Endothelial cell of umbilical vein (primary cell): Measurements from ENCODE around the gene WNT9B. TPM values are rescaled to one million over a fixed set of nuclear protein-coding genes. Genes with fewer than 3 reads are reported as not detected.

ENCODE experiments used
- BruUV-seq: library from RNA; stranded (reverse); fragments of 400-500 nt; replicated peaks from 2 replicates; lab custom pipeline; 2021; lab: Mats Ljungman, UMichigan
- CTCF ChIA-PET: fragments of 300-600, 350-600 bp; sonication (Branson Sonifier 250); formaldehyde crosslinking; loops from one replicate; lab custom pipeline; 2021; ENCODE audit warnings: antibody characterized with exemption, inconsistent platforms; lab: Charles Lee
- POLR2A ChIA-PET: fragments of 300-600, 350-600 bp; sonication (Branson Sonifier 250); formaldehyde crosslinking; loops from one replicate; lab custom pipeline; 2021; ENCODE audit warnings: antibody characterized with exemption, inconsistent platforms; lab: Charles Lee
- DNase-seq: peaks from one replicate; pipeline ENCODE4 v3.0.0-alpha.2; 2011; ENCODE audit warnings: low read depth, low spot score
- FAIRE-seq: peaks from 2 replicates; lab custom pipeline; 2011; peaks lifted over from hg19 to GRCh38; lab: Jason Lieb, UNC
- H2AFZ ChIP-seq: 2 replicates; pipeline ENCODE4 v1.6.0; 2012; ENCODE audit warnings: low read depth, low read length, control low read depth, inconsistent platforms
- H3K27ac ChIP-seq: 2 replicates; pipeline ENCODE4 v1.5.1; 2011; ENCODE audit warnings: low read depth, mild to moderate bottlenecking, control low read depth, low read length, moderate library complexity; ENCODE audit not compliant: insufficient read depth
- H3K27me3 ChIP-seq, 2 experiments: 2 replicates each; pipeline versions ENCODE4 v1.6.0 to v1.6.1; 2011; ENCODE audit warnings: low read length in 2 of 2, mixed read lengths in 1 of 2; ENCODE audit not compliant: control insufficient read depth in 2 of 2, insufficient read depth in 2 of 2
- H3K36me3 ChIP-seq, 2 experiments: 2 replicates in 1 of 2; 3 replicates in 1 of 2; pipeline ENCODE4 v1.5.1; 2011; ENCODE audit warnings: low read length in 2 of 2, mild to moderate bottlenecking in 1 of 2, moderate library complexity in 1 of 2; ENCODE audit not compliant: control insufficient read depth in 2 of 2, insufficient read depth in 2 of 2; ENCODE audit errors: extremely low read depth in 1 of 2
- H3K4me1 ChIP-seq: 3 replicates; pipeline ENCODE4 v1.5.1; 2011; ENCODE audit warnings: mild to moderate bottlenecking, low read length; ENCODE audit not compliant: control insufficient read depth, insufficient read depth; ENCODE audit errors: extremely low read depth
- H3K4me2 ChIP-seq: 2 replicates; pipeline ENCODE4 v1.6.1; 2011; ENCODE audit warnings: low read length, control low read depth, mixed read lengths; ENCODE audit not compliant: insufficient read depth
- H3K4me3 ChIP-seq, 3 experiments: fragments of 200-600 bp in 1 of 3; sonication (generic), shearing (Covaris generic) in 1 of 3; replicated peaks in 1 of 3; 2 replicates each; pipeline ENCODE4 v1.5.1; 2011 to 2016; ENCODE audit warnings: control low read depth in 3 of 3, low read length in 3 of 3, mild to moderate bottlenecking in 2 of 3, inconsistent platforms in 1 of 3, low read depth in 1 of 3, moderate library complexity in 1 of 3; ENCODE audit not compliant: insufficient read depth in 1 of 3
- H3K79me2 ChIP-seq: 2 replicates; pipeline ENCODE4 v1.6.0; 2012; ENCODE audit warnings: low read length, inconsistent platforms; ENCODE audit not compliant: control insufficient read depth, insufficient read depth
- H3K9ac ChIP-seq: replicated peaks from 2 replicates; pipeline ENCODE3; 2011; ENCODE audit warnings: low read length, control low read depth; ENCODE audit not compliant: insufficient read depth; ENCODE audit errors: extremely low read depth
- H3K9me1 ChIP-seq: replicated peaks from 3 replicates; pipeline ENCODE4 v1.6.0; 2011; ENCODE audit warnings: mild to moderate bottlenecking, low read length; ENCODE audit not compliant: control insufficient read depth, insufficient read depth; ENCODE audit errors: extremely low read depth
- H3K9me3 ChIP-seq: replicated peaks from 2 replicates; pipeline ENCODE4 v1.5.1; 2012; ENCODE audit warnings: low read length, inconsistent platforms; ENCODE audit not compliant: control insufficient read depth, insufficient read depth
- H4K20me1 ChIP-seq: replicated peaks from 2 replicates; pipeline ENCODE3; 2011; ENCODE audit warnings: mild to moderate bottlenecking, low read length; ENCODE audit not compliant: control insufficient read depth, insufficient read depth; ENCODE audit errors: extremely low read depth
- CTCF ChIP-seq, 2 donors: IDR thresholded peaks; 1 replicate in 1 of 2; 2 replicates in 1 of 2; pipeline ENCODE4 v1.5.1; 2011; ENCODE audit warnings: low read length in 2 of 2, mild to moderate bottlenecking in 2 of 2, moderate library complexity in 2 of 2, control low read depth in 1 of 2, inconsistent platforms in 1 of 2, low read depth in 1 of 2; ENCODE audit not compliant: insufficient read depth in 1 of 2; ENCODE audit errors: extremely low read depth in 1 of 2
- EZH2 ChIP-seq: IDR thresholded peaks from 2 replicates; pipeline ENCODE4 v1.6.1; 2012; ENCODE audit warnings: borderline replicate concordance, low read depth, mild to moderate bottlenecking, moderate library complexity, low read length, inconsistent platforms; ENCODE audit not compliant: severe bottlenecking
- FOS ChIP-seq: IDR thresholded peaks from 2 replicates; pipeline ENCODE4 v1.6.1; 2011; ENCODE audit warnings: mild to moderate bottlenecking, low read length, moderate library complexity, borderline replicate concordance; ENCODE audit not compliant: insufficient read depth
- GATA2 ChIP-seq: IDR thresholded peaks from 2 replicates; pipeline ENCODE4 v1.7.0; 2011; ENCODE audit warnings: low read depth, mild to moderate bottlenecking, moderate library complexity, mixed read lengths, low read length; ENCODE audit not compliant: insufficient read length, insufficient read depth
- JUN ChIP-seq: IDR thresholded peaks from 2 replicates; pipeline ENCODE4 v1.6.1; 2011; ENCODE audit warnings: borderline replicate concordance, low read depth; ENCODE audit not compliant: insufficient read length, insufficient read depth
- MAX ChIP-seq: IDR thresholded peaks from 2 replicates; pipeline ENCODE4 v1.6.1; 2011; ENCODE audit not compliant: insufficient read depth, insufficient read length
- MYC ChIP-seq: IDR thresholded peaks from one replicate; pipeline ENCODE4 v1.6.1; 2011; ENCODE audit warnings: mild to moderate bottlenecking, low read depth, low read length
- POLR2A ChIP-seq: IDR thresholded peaks from 2 replicates; pipeline ENCODE4 v1.6.1; 2012; ENCODE audit warnings: low read depth, mild to moderate bottlenecking, control low read depth, low read length
- POLR2AphosphoS5 ChIP-seq: IDR thresholded peaks from 2 replicates; pipeline ENCODE4 v1.6.1; 2012; ENCODE audit warnings: low read depth, mild to moderate bottlenecking, control low read depth, low read length, moderate library complexity; ENCODE audit not compliant: insufficient read depth
- dilution Hi-C: fragments of 300-500 bp; cut with MboI; formaldehyde crosslinking; loops from one replicate; pipeline ENCODE4 v1.15.0; 2019; ENCODE audit warnings: low sequenced_read_pairs; ENCODE audit not compliant: extremely low pct_ligation_motif_present
- intact Hi-C: fragments of 100-400 bp; cut with micrococcal nuclease; formaldehyde crosslinking; loops from one replicate; pipeline ENCODE4 v1.10.0; 2022
- polyA plus RNA-seq, 4 experiments: library from polyadenylated mRNA; depleted of rRNA in 3 of 4; stranded (reverse) in 3 of 4; unstranded in 1 of 4; fragments of >200 nt; gene quantifications; 2 replicates each; pipeline versions ENCODE4 v1.2.1 to v1.2.3, GENCODE V29; 2011 to 2012; ENCODE audit warnings: missing spikeins in 1 of 4
- total RNA-seq: library from RNA; stranded (reverse); gene quantifications from 2 replicates; pipeline ENCODE4 v1.2.3, GENCODE V29; 2021

WNT9B gene
- total and polyA plus RNA-seq, 2 donors (not counting 3 experiments of a cell fraction or from before 2014, with no cell fraction given): not detected

- Histone ChIP-seq H3K27me3 (no peaks in the 10 kb centered on the region), H3K27ac (no peak overlapping the region), H2AFZ (no peak overlapping the region), H4K20me1 (no peaks in the 10 kb centered on the region), H3K4me3 (no peak overlapping the region), H3K79me2 (no peaks in the 10 kb centered on the region), H3K36me3 (no peaks in the 10 kb centered on the region), H3K4me2 (no peak overlapping the region), H3K9ac (no peak overlapping the region), H3K9me3 (no peaks in the 10 kb centered on the region), H3K9me1 (no peaks in the 10 kb centered on the region), H3K4me1 (no peaks in the 10 kb centered on the region)
- FAIRE-seq (no peak), DNase-seq (no peak)
- BruUV-seq: no TSS peak
- dilution Hi-C loops: no loop called here
- ChIA-PET POLR2A (no interaction called here), CTCF (no interaction called here)
- TF ChIP-seq MAX: no peak
- TF ChIP-seq GATA2: no peak
- no peak for TF ChIP-seq FOS
- no peak for TF ChIP-seq JUN
- no peak for TF ChIP-seq MYC
- TF ChIP-seq EZH2: no peak
- TF ChIP-seq CTCF (IDR thresholded peaks at IDR 0.05; ENCODE audit: extremely low read depth in 1 of 2, insufficient read depth in 1 of 2, low read depth in 1 of 2, low read length in 2 of 2): no peak
- TF ChIP-seq POLR2AphosphoS5: no peak
- no peak for TF ChIP-seq POLR2A
- intact Hi-C loops: no loop called here
These were observed 17.4 kb downstream of the WNT9B start for GRCh38 chr17:46868689-46869187.
